ENCODE results near the gene ZNF682. TPM values are rescaled to one million over a fixed set of nuclear protein-coding genes. Genes with fewer than 3 reads are reported as not detected.
"Not testable (repeated sequence)": the region's sequence is repeated elsewhere in the genome, so short reads cannot be mapped to it uniquely, and the experiment has no call there.

The ZNF682 gene
- total RNA-seq, 6 donors from 2014 or later, result 4.1 to 10.8 (median 5.9) TPM

DNA sequence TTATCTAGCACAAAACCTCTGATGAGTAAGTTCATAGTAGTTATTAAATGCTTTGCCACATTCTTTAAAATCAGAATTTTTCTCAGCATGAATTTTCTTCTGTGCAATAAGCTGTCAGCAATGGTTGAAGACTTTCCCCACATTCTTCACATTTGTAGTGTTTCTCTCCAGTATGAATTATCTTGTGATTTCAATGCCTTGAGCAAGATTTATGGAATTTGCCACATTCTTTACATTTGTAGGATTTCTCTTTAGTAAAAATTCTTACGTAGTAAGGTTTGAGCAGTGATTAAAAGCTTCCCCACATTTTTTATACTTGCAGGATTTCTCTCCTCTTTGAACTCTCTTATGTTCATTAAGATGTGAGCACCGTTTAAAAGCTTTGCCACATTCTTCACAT, 33.6 kb downstream of the ZNF682 start:
- Histone ChIP-seq H3K4me3 (no peak overlapping the region), H3K27me3 (no peaks in the 10 kb centered on the region), H3K36me3 (peaks cover 6 to 38% (median 24%) of the 10 kb centered on the region in 4 donors), H3K4me1 (no peaks in the 10 kb centered on the region), H3K27ac (no peak overlapping the region), H3K9me3 (peaks cover 16 to 79% (median 72%) of the 10 kb centered on the region in 4 donors)
- ATAC-seq (ENCODE audit: low FRiP score in 2 of 2) (no peak), DNase-seq (no peak)
- WGBS, 2 donors, result 96 to 97% methylated on average over 2 of the region's 2 CpGs
- TF ChIP-seq EP300 (IDR thresholded peaks at IDR 0.05) (no peak), POLR2AphosphoS5 (IDR thresholded peaks at IDR 0.05) (no peak), POLR2A (IDR thresholded peaks at IDR 0.05) (no peak)
- TF ChIP-seq, protein P1, sequence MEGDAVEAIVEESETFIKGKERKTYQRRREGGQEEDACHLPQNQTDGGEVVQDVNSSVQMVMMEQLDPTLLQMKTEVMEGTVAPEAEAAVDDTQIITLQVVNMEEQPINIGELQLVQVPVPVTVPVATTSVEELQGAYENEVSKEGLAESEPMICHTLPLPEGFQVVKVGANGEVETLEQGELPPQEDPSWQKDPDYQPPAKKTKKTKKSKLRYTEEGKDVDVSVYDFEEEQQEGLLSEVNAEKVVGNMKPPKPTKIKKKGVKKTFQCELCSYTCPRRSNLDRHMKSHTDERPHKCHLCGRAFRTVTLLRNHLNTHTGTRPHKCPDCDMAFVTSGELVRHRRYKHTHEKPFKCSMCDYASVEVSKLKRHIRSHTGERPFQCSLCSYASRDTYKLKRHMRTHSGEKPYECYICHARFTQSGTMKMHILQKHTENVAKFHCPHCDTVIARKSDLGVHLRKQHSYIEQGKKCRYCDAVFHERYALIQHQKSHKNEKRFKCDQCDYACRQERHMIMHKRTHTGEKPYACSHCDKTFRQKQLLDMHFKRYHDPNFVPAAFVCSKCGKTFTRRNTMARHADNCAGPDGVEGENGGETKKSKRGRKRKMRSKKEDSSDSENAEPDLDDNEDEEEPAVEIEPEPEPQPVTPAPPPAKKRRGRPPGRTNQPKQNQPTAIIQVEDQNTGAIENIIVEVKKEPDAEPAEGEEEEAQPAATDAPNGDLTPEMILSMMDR (IDR thresholded peaks at IDR 0.05), result no peak

DNA sequence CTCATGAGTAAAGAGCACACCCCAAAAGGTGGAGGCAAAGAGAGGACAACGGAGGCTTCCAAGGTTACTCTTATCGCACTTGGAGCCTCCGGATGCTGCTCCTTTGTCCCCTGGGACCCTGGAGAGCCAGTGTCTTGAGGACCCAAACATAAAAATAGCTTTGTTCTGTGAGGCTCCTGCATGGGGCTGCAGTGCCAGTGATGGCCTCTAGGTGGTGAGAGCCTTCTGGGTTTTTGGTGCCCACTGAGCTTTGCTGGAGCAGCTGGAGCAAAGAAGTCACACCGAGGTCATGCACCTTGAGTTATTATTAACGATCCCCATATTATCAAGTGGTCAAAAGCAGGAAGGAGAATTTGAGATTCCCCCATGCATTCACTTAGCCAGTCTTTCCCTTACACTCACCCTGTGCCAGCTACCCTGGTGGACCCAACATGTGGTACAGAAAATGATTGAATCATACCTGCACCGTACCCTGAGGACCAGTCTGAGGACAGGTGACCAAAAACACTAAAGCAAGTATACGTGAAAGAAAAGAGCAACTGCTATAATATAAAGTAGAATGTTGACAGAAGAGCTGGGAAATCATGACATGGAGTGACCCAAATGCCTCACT, 41.5 kb downstream of the ZNF682 start:
- ATAC-seq (ENCODE audit: low FRiP score in 2 of 2) (no peak), DNase-seq (peak in 1 of 2 donors; percentile 35)
- H3K9me3 ChIP-seq, result peaks cover 0 to 24% (median 9%) of the 10 kb centered on the region in 4 donors
- no peaks in the 10 kb centered on the region for H3K36me3 ChIP-seq
- no peaks in the 10 kb centered on the region for H3K4me1 ChIP-seq
- TF ChIP-seq EP300 (IDR thresholded peaks at IDR 0.05) (no peak), POLR2A (IDR thresholded peaks at IDR 0.05) (no peak)
- TF ChIP-seq, protein P1 (IDR thresholded peaks at IDR 0.05), result peak; percentile 59 to 86 (median 72)
- no peak overlapping the region for H3K4me3 ChIP-seq
- 48 to 50% methylated on average over 6 to 7 of the region's 7 CpGs for WGBS, 2 donors
- no peak overlapping the region for H3K27ac ChIP-seq
- H3K27me3 ChIP-seq, result no peaks in the 10 kb centered on the region

DNA sequence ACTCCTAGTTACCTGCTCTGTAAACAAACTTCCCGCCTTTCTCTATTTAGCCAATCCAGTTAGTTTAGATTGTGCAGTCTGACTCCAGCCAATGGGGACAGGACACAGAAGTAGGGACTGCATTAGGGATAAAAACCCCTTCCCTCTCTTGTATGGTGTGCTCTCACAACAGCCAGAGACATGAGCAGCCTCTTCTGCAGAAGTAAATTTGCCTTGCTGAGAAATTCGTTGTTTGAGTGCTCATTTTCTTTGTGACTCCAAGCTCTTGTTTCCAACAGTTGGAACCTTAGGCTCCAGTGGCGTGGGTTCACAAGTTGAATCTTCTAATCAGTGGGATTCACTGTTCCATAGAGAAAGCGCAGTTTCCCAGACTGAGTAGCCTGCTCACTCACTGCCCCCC, 72.4 kb downstream of the ZNF682 start:
- Histone ChIP-seq H3K27ac (no peak overlapping the region), H3K27me3 (no peaks in the 10 kb centered on the region), H3K36me3 (no peaks in the 10 kb centered on the region), H3K4me1 (no peaks in the 10 kb centered on the region), H3K9me3 (peaks cover 0 to 27% (median 22%) of the 10 kb centered on the region in 4 donors), H3K4me3 (no peak overlapping the region)
- DNase-seq, result no peak
- TF ChIP-seq POLR2A (IDR thresholded peaks at IDR 0.05) (no peak), POLR2AphosphoS5 (IDR thresholded peaks at IDR 0.05) (no peak), EP300 (IDR thresholded peaks at IDR 0.05) (no peak)
- TF ChIP-seq, protein P1 (IDR thresholded peaks at IDR 0.05), result no peak
- 77 to 95% methylated on average over 4 of the region's 4 CpGs for WGBS, 2 donors
- no peak for ATAC-seq (ENCODE audit: low FRiP score in 2 of 2)

DNA sequence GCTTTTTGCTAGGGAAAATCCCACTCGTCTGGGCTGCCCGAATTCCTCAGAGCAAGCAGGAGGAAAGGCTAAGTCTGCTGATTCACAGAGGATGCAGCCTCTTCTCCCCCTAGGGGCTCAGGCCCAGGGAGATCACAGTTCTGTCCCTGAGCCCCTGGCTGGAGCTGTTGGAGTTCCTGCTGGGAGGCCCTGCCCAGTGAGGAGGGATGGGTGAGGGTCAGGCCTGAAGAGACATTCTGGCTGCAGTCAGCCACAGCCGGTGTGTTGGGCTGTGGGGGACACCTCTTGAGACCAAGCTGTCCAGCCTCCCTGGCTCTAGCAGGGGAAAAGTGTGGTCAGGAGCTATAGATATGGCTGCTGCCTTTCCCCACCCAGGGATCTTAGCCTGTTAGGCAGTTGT, 73.2 kb downstream of the ZNF682 start:
- H3K9me3 ChIP-seq, result peaks cover 0 to 27% (median 22%) of the 10 kb centered on the region in 4 donors
- peak overlapping the region in 1 of 4 donors; percentile 35 for H3K27ac ChIP-seq

DNA sequence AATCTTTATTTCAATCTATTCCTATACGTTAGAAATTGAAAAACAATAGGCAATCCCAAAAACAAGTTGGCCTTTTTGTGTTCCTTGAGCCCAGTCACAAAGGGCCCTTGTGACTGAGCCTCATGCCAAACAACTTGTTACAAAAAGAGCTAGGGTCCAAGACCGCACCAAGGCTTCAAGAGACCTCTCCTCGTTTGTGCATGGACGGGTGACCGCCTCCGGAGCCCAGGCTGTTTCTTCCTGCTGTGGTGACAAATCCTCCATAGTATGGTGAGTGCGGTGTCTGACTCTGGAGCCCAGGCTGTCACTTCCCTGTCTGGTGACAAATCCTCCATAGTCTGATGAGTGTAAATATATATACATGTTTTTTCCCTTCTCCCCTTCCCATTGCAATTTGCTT, 74.9 kb downstream of the ZNF682 start:
- H3K4me3 ChIP-seq, result no peak overlapping the region
- H3K4me1 ChIP-seq, result no peaks in the 10 kb centered on the region
- H3K36me3 ChIP-seq, result no peaks in the 10 kb centered on the region
- ATAC-seq (ENCODE audit: low FRiP score in 2 of 2), result no peak
- H3K27ac ChIP-seq, result no peak overlapping the region
- no peaks in the 10 kb centered on the region for H3K27me3 ChIP-seq
- WGBS, 2 donors, result 80 to 94% methylated on average over 7 of the region's 7 CpGs
- TF ChIP-seq POLR2A (IDR thresholded peaks at IDR 0.05), result no peak
- TF ChIP-seq EP300 (IDR thresholded peaks at IDR 0.05), result no peak
- TF ChIP-seq, protein P1 (IDR thresholded peaks at IDR 0.05), result no peak
- TF ChIP-seq POLR2AphosphoS5 (IDR thresholded peaks at IDR 0.05), result no peak
- no peak for DNase-seq
- H3K9me3 ChIP-seq, result peaks cover 0 to 27% (median 22%) of the 10 kb centered on the region in 4 donors

More for the DNA sequence above, 73.2 kb downstream of the ZNF682 start:
- not testable (repeated sequence) for H3K36me3 ChIP-seq; ATAC-seq (ENCODE audit: low FRiP score in 2 of 2); DNase-seq; H3K4me1 ChIP-seq; H3K4me3 ChIP-seq; H3K27me3 ChIP-seq
- WGBS, 2 donors, result 96 to 100% methylated on average over 2 to 3 of the region's 3 CpGs

All from upper lobe of left lung (tissue), 6 donors.